Stimulated activated naive CD8-positive, alpha-beta T cell treated with anti-CD3 and anti-CD28 coated beads, Interleukin-15, amount 100 ng/mL, for 72 hours (primary cell): ENCODE data around the gene FADS3.
"Not testable (repeated sequence)": the region's sequence is repeated elsewhere in the genome, so short reads cannot be mapped to it uniquely, and the experiment has no call there.

Source experiments
- ATAC-seq: fragments of 150-1000 bp; cut with Tn5 transposase; 2 replicates; pipeline ENCODE4 v1.10.0; 2021; ENCODE audit warnings: mild to moderate bottlenecking, moderate library complexity
- DNase-seq, 2 donors: peaks; one replicate each; pipeline ENCODE4 v3.0.0; 2021 to 2022
- H3K27ac Mint-ChIP-seq, 2 donors: one replicate each; pipeline ENCODE4 v1.8.0; 2022; ENCODE audit warnings: mild to moderate bottlenecking in 2 of 2, mixed read lengths in 2 of 2, moderate library complexity in 2 of 2
- H3K27me3 Mint-ChIP-seq: one replicate; pipeline ENCODE4 v1.8.0; 2022; ENCODE audit warnings: mixed read lengths
- H3K4me1 Mint-ChIP-seq: one replicate; pipeline ENCODE4 v1.8.0; 2022; ENCODE audit warnings: mild to moderate bottlenecking, mixed read lengths
- H3K4me3 Mint-ChIP-seq, 2 donors: one replicate each; pipeline ENCODE4 v1.8.0; 2022; ENCODE audit warnings: mild to moderate bottlenecking in 2 of 2, mixed read lengths in 2 of 2, moderate library complexity in 1 of 2
- H3K9me3 Mint-ChIP-seq, 2 donors: one replicate each; pipeline ENCODE4 v1.8.0; 2022; ENCODE audit warnings: mixed read lengths in 2 of 2

Gene FADS3

GRCh38 chr11:61895046-61895717, 3.8 kb upstream of the FADS3 start:
- no peak overlapping the region for H3K4me3 Mint-ChIP-seq
- peaks cover 6% of the 10 kb centered on the region for H3K27me3 Mint-ChIP-seq
- no peaks in the 10 kb centered on the region for H3K9me3 Mint-ChIP-seq
- no peak for DNase-seq
- no peak for ATAC-seq
- H3K27ac Mint-ChIP-seq = peak overlapping the region in 1 of 2 donors; percentile 91
- peaks cover 20% of the 10 kb centered on the region for H3K4me1 Mint-ChIP-seq

GRCh38 chr11:61893981-61894380, 2.6 kb upstream of the FADS3 start:
- H3K27ac Mint-ChIP-seq = no peak overlapping the region
- H3K4me1 Mint-ChIP-seq = peaks cover 14% of the 10 kb centered on the region
- DNase-seq = no peak
- no peak for ATAC-seq
- H3K9me3 Mint-ChIP-seq = no peaks in the 10 kb centered on the region
- peaks cover 6% of the 10 kb centered on the region for H3K27me3 Mint-ChIP-seq
- no peak overlapping the region for H3K4me3 Mint-ChIP-seq

- H3K27ac Mint-ChIP-seq = no peak overlapping the region
These were observed 683 bp upstream of the FADS3 start for GRCh38 chr11:61892085-61892370.

GRCh38 chr11:61890529-61891330, 615 bp downstream of the FADS3 start:
- peak overlapping the region; percentile 96 for H3K4me3 Mint-ChIP-seq
- peak overlapping the region in 1 of 2 donors; percentile 84 for H3K27ac Mint-ChIP-seq
- ATAC-seq = peak; percentile 53
- peaks cover 6% of the 10 kb centered on the region for H3K27me3 Mint-ChIP-seq
- H3K4me1 Mint-ChIP-seq = peaks cover 10% of the 10 kb centered on the region
- peak in 1 of 2 donors; percentile 41 for DNase-seq
- no peaks in the 10 kb centered on the region for H3K9me3 Mint-ChIP-seq

More at GRCh38 chr11:61892085-61892370, 683 bp upstream of the FADS3 start:
- DNase-seq (no peak), ATAC-seq (peak; percentile 72)
- Mint-ChIP-seq H3K9me3 (no peaks in the 10 kb centered on the region), H3K4me3 (peak overlapping the region; percentile 66 to 74), H3K27me3 (peaks cover 6% of the 10 kb centered on the region), H3K4me1 (peaks cover 10% of the 10 kb centered on the region)

GRCh38 chr11:61889831-61890230, 1.5 kb downstream of the FADS3 start:
- no peaks in the 10 kb centered on the region for H3K9me3 Mint-ChIP-seq
- no peak overlapping the region for H3K4me3 Mint-ChIP-seq
- ATAC-seq (no peak), DNase-seq (no peak)
- H3K27me3 Mint-ChIP-seq = peaks cover 6% of the 10 kb centered on the region
- peaks cover 10% of the 10 kb centered on the region for H3K4me1 Mint-ChIP-seq
- H3K27ac Mint-ChIP-seq = peak overlapping the region in 1 of 2 donors; percentile 27

GRCh38 chr11:61888590-61888989, 2.8 kb downstream of the FADS3 start:
- Mint-ChIP-seq H3K4me3 (no peak overlapping the region), H3K27ac (no peak overlapping the region)
- ATAC-seq = no peak

GRCh38 chr11:61887839-61888494, 3.4 kb downstream of the FADS3 start:
- ATAC-seq = no peak
- no peak for DNase-seq
- no peak overlapping the region for H3K4me3 Mint-ChIP-seq
- H3K9me3 Mint-ChIP-seq = no peaks in the 10 kb centered on the region
- no peak overlapping the region for H3K27ac Mint-ChIP-seq
- H3K27me3 Mint-ChIP-seq = peaks cover 6% of the 10 kb centered on the region
- peaks cover 10% of the 10 kb centered on the region for H3K4me1 Mint-ChIP-seq

More at GRCh38 chr11:61888590-61888989, 2.8 kb downstream of the FADS3 start:
- peaks cover 10% of the 10 kb centered on the region for H3K4me1 Mint-ChIP-seq
- DNase-seq = no peak
- H3K9me3 Mint-ChIP-seq = no peaks in the 10 kb centered on the region
- H3K27me3 Mint-ChIP-seq = peaks cover 6% of the 10 kb centered on the region

GRCh38 chr11:61886643-61887042, 4.7 kb downstream of the FADS3 start:
- no peak overlapping the region for H3K4me3 Mint-ChIP-seq
- H3K27me3 Mint-ChIP-seq = no peaks in the 10 kb centered on the region
- H3K9me3 Mint-ChIP-seq = no peaks in the 10 kb centered on the region
- ATAC-seq (no peak), DNase-seq (no peak)
- no peak overlapping the region for H3K27ac Mint-ChIP-seq
- peaks cover 10% of the 10 kb centered on the region for H3K4me1 Mint-ChIP-seq

GRCh38 chr11:61885784-61886580, 5.4 kb downstream of the FADS3 start:
- Mint-ChIP-seq H3K9me3 (no peaks in the 10 kb centered on the region), H3K4me1 (peaks cover 8% of the 10 kb centered on the region), H3K27me3 (no peaks in the 10 kb centered on the region), H3K27ac (no peak overlapping the region), H3K4me3 (no peak overlapping the region)
- DNase-seq (no peak), ATAC-seq (no peak)

- ATAC-seq = no peak
- Mint-ChIP-seq H3K9me3 (no peaks in the 10 kb centered on the region), H3K4me3 (no peak overlapping the region), H3K27ac (peak overlapping the region in 1 of 2 donors; percentile 34), H3K4me1 (peaks cover 1% of the 10 kb centered on the region), H3K27me3 (no peaks in the 10 kb centered on the region)
- DNase-seq = no peak
These were observed 6.1 kb downstream of the FADS3 start for GRCh38 chr11:61885166-61885778.

- Mint-ChIP-seq H3K9me3 (no peaks in the 10 kb centered on the region), H3K4me3 (no peak overlapping the region), H3K4me1 (no peaks in the 10 kb centered on the region), H3K27ac (peak overlapping the region in 1 of 2 donors; percentile 61), H3K27me3 (no peaks in the 10 kb centered on the region)
- DNase-seq = no peak
- ATAC-seq = no peak
These were observed 7.4 kb downstream of the FADS3 start for GRCh38 chr11:61883947-61884346.

GRCh38 chr11:61883327-61883726, 8.0 kb downstream of the FADS3 start:
- H3K9me3 Mint-ChIP-seq = no peaks in the 10 kb centered on the region
- DNase-seq (no peak), ATAC-seq (no peak)
- H3K4me1 Mint-ChIP-seq = no peaks in the 10 kb centered on the region
- H3K4me3 Mint-ChIP-seq = no peak overlapping the region
- no peak overlapping the region for H3K27ac Mint-ChIP-seq
- H3K27me3 Mint-ChIP-seq = no peaks in the 10 kb centered on the region

- Mint-ChIP-seq H3K27ac (no peak overlapping the region), H3K27me3 (no peaks in the 10 kb centered on the region), H3K9me3 (no peaks in the 10 kb centered on the region), H3K4me3 (no peak overlapping the region), H3K4me1 (no peaks in the 10 kb centered on the region)
- ATAC-seq = no peak
- no peak for DNase-seq
These were observed 8.5 kb downstream of the FADS3 start for GRCh38 chr11:61882879-61883278.

- H3K4me1 Mint-ChIP-seq, H3K27ac Mint-ChIP-seq, H3K4me3 Mint-ChIP-seq, H3K9me3 Mint-ChIP-seq, H3K27me3 Mint-ChIP-seq, DNase-seq, ATAC-seq: not testable (repeated sequence)
These were observed 9.1 kb downstream of the FADS3 start for GRCh38 chr11:61882267-61882666.

- DNase-seq (no peak), ATAC-seq (no peak)
- H3K27me3 Mint-ChIP-seq = no peaks in the 10 kb centered on the region
- H3K27ac Mint-ChIP-seq = peak overlapping the region in 1 of 2 donors; percentile 89
- no peak overlapping the region for H3K4me3 Mint-ChIP-seq
- no peaks in the 10 kb centered on the region for H3K9me3 Mint-ChIP-seq
- H3K4me1 Mint-ChIP-seq = no peaks in the 10 kb centered on the region
These were observed 9.9 kb downstream of the FADS3 start for GRCh38 chr11:61881397-61881796.
